ENCODE data around the gene TLE3.

Gene TLE3

GRCh38 chr15:70029297-70029701, 68.4 kb downstream of the TLE3 start:
- H3K9ac ChIP-seq, result no peak overlapping the region
- H3K36me3 ChIP-seq, result no peaks in the 10 kb centered on the region
- H4K20me1 ChIP-seq, result peaks cover 0 to 4% (median 0%) of the 10 kb centered on the region in 11 experiments; a peak in 5 of 22 replicates
- H3K9me3 ChIP-seq (replicated peaks in 1 of 11), result no peaks in the 10 kb centered on the region
- H3K4me1 ChIP-seq, result peaks cover 0 to 5% (median under 1%) of the 10 kb centered on the region in 10 experiments; a peak in 2 of 20 replicates
- TF ChIP-seq Cebpa-rat (IDR thresholded peaks at IDR 0.05), result no peak
- H3K4me3 ChIP-seq, result no peak overlapping the region
- H3K4me2 ChIP-seq, result no peak overlapping the region
- H3K27me3 ChIP-seq, result no peaks in the 10 kb centered on the region; a peak in 1 of 22 replicates
- H3K27ac ChIP-seq, result no peak overlapping the region

GRCh38 chr15:70027518-70027917, 70.2 kb downstream of the TLE3 start:
- H3K4me2 ChIP-seq, result no peak overlapping the region
- H3K4me3 ChIP-seq, result no peak overlapping the region
- no peak overlapping the region for H3K9ac ChIP-seq
- H3K27ac ChIP-seq, result no peak overlapping the region
- no peaks in the 10 kb centered on the region for H3K36me3 ChIP-seq
- H4K20me1 ChIP-seq, result peaks cover 0 to 4% (median 0%) of the 10 kb centered on the region in 11 experiments; a peak in 3 of 22 replicates
- peaks cover 0 to 17% (median 14%) of the 10 kb centered on the region in 10 experiments; a peak in 17 of 20 replicates for H3K4me1 ChIP-seq
- peaks cover 0 to 2% (median 0%) of the 10 kb centered on the region in 11 experiments; a peak in 2 of 22 replicates for H3K9me3 ChIP-seq (replicated peaks in 1 of 11)
- no peaks in the 10 kb centered on the region; a peak in 1 of 22 replicates for H3K27me3 ChIP-seq
- no peak for TF ChIP-seq Cebpa-rat (IDR thresholded peaks at IDR 0.05)

GRCh38 chr15:70026991-70027390, 70.7 kb downstream of the TLE3 start:
- no peak overlapping the region for H3K27ac ChIP-seq
- peaks cover 0 to 7% (median 5%) of the 10 kb centered on the region in 11 experiments; a peak in 13 of 22 replicates for H3K9me3 ChIP-seq (replicated peaks in 1 of 11)
- no peak overlapping the region for H3K9ac ChIP-seq
- peaks cover 0 to 17% (median 14%) of the 10 kb centered on the region in 10 experiments; a peak in 17 of 20 replicates for H3K4me1 ChIP-seq
- no peak overlapping the region for H3K4me2 ChIP-seq
- H3K36me3 ChIP-seq, result no peaks in the 10 kb centered on the region
- no peak for TF ChIP-seq Cebpa-rat (IDR thresholded peaks at IDR 0.05)
- no peaks in the 10 kb centered on the region; a peak in 1 of 22 replicates for H3K27me3 ChIP-seq
- peaks cover 0 to 4% (median 0%) of the 10 kb centered on the region in 11 experiments; a peak in 3 of 22 replicates for H4K20me1 ChIP-seq
- H3K4me3 ChIP-seq, result no peak overlapping the region

- Histone ChIP-seq H3K27me3 (no peaks in the 10 kb centered on the region; a peak in 1 of 22 replicates), H3K9ac (no peak overlapping the region), H3K4me3 (no peak overlapping the region), H4K20me1 (peaks cover 0 to 4% (median 0%) of the 10 kb centered on the region in 11 experiments; a peak in 3 of 22 replicates), H3K9me3 (replicated peaks in 1 of 11) (peaks cover 0 to 15% (median 7%) of the 10 kb centered on the region in 11 experiments; a peak in 13 of 22 replicates), H3K36me3 (no peaks in the 10 kb centered on the region), H3K4me2 (no peak overlapping the region), H3K27ac (no peak overlapping the region), H3K4me1 (peaks cover 0 to 17% (median 14%) of the 10 kb centered on the region in 10 experiments; a peak in 17 of 20 replicates)
- TF ChIP-seq Cebpa-rat (IDR thresholded peaks at IDR 0.05), result no peak
Measured at GRCh38 chr15:70025413-70026296, 72.1 kb downstream of the TLE3 start.

GRCh38 chr15:70024521-70024920, 73.2 kb downstream of the TLE3 start:
- Histone ChIP-seq H3K36me3 (no peaks in the 10 kb centered on the region), H3K27ac (no peak overlapping the region), H3K4me2 (0 out of 22 replicates have a peak overlapping the region, but pooled peaks of 1 of the 11 experiments have one; percentile 37), H3K4me3 (no peak overlapping the region), H4K20me1 (peaks cover 0 to 4% (median 0%) of the 10 kb centered on the region in 11 experiments; a peak in 3 of 22 replicates), H3K9me3 (replicated peaks in 1 of 11) (peaks cover 0 to 15% (median 7%) of the 10 kb centered on the region in 11 experiments; a peak in 13 of 22 replicates), H3K4me1 (peaks cover 0 to 17% (median 14%) of the 10 kb centered on the region in 10 experiments; a peak in 17 of 20 replicates), H3K27me3 (no peaks in the 10 kb centered on the region; a peak in 1 of 22 replicates), H3K9ac (no peak overlapping the region)
- no peak for TF ChIP-seq Cebpa-rat (IDR thresholded peaks at IDR 0.05)

- Histone ChIP-seq H4K20me1 (peaks cover 0 to 4% (median 0%) of the 10 kb centered on the region in 11 experiments; a peak in 3 of 22 replicates), H3K9me3 (replicated peaks in 1 of 11) (peaks cover 0 to 15% (median 7%) of the 10 kb centered on the region in 11 experiments; a peak in 13 of 22 replicates), H3K4me2 (peak overlapping the region in 10 of 11 experiments; percentile 15 to 46 (median 34); a peak in 16 of 22 replicates), H3K9ac (no peak overlapping the region), H3K27me3 (no peaks in the 10 kb centered on the region; a peak in 1 of 22 replicates), H3K4me1 (peaks cover 0 to 17% (median 13%) of the 10 kb centered on the region in 10 experiments; a peak in 17 of 20 replicates), H3K36me3 (no peaks in the 10 kb centered on the region), H3K27ac (no peak overlapping the region; a peak in 1 of 22 replicates), H3K4me3 (no peak overlapping the region)
- peak in 1 of 11 experiments; percentile 17; a peak in 1 of 22 replicates for TF ChIP-seq Cebpa-rat (IDR thresholded peaks at IDR 0.05)
Measured at GRCh38 chr15:70023769-70024491, 73.8 kb downstream of the TLE3 start.

- H3K36me3 ChIP-seq, result no peaks in the 10 kb centered on the region
- no peak overlapping the region for H3K4me3 ChIP-seq
- H3K27ac ChIP-seq, result no peak overlapping the region; a peak in 1 of 22 replicates
- H3K27me3 ChIP-seq, result no peaks in the 10 kb centered on the region; a peak in 1 of 22 replicates
- peaks cover 0 to 15% (median 7%) of the 10 kb centered on the region in 11 experiments; a peak in 13 of 22 replicates for H3K9me3 ChIP-seq (replicated peaks in 1 of 11)
- H3K4me1 ChIP-seq, result peaks cover 0 to 17% (median 13%) of the 10 kb centered on the region in 10 experiments; a peak in 17 of 20 replicates
- no peak for TF ChIP-seq Cebpa-rat (IDR thresholded peaks at IDR 0.05)
- no peak overlapping the region for H3K9ac ChIP-seq
- H4K20me1 ChIP-seq, result peaks cover 0 to 4% (median 0%) of the 10 kb centered on the region in 11 experiments; a peak in 3 of 22 replicates
- H3K4me2 ChIP-seq, result peak overlapping the region in 10 of 11 experiments; percentile 15 to 46 (median 35); a peak in 18 of 22 replicates
Measured at GRCh38 chr15:70023064-70023768, 74.5 kb downstream of the TLE3 start.

GRCh38 chr15:70020229-70020628, 77.5 kb downstream of the TLE3 start:
- Histone ChIP-seq H3K9ac (no peak overlapping the region), H3K4me3 (no peak overlapping the region), H4K20me1 (peaks cover 0 to 11% (median 0%) of the 10 kb centered on the region in 11 experiments; a peak in 2 of 22 replicates), H3K4me2 (no peak overlapping the region), H3K27me3 (peaks cover 0 to 12% (median 0%) of the 10 kb centered on the region in 11 experiments; a peak in 3 of 22 replicates), H3K27ac (no peak overlapping the region), H3K4me1 (peaks cover 13 to 41% (median 28%) of the 10 kb centered on the region in 10 experiments), H3K9me3 (replicated peaks in 1 of 11) (peaks cover 5 to 23% (median 15%) of the 10 kb centered on the region in 11 experiments; a peak in 17 of 22 replicates), H3K36me3 (no peaks in the 10 kb centered on the region)
- no peak for TF ChIP-seq Cebpa-rat (IDR thresholded peaks at IDR 0.05)

Data from BLaER1 treated with 17β-estradiol and CSF1 and Interleukin-3, amounts not matched to agents 10 nM and 100 nM (cell line).